Endothelial cell of umbilical vein (primary cell): ENCODE data around the gene ODF2L. TPM values are rescaled to one million over a fixed set of nuclear protein-coding genes. Genes with fewer than 3 reads are reported as not detected.

ENCODE experiments used
- BruUV-seq: library from RNA; stranded (reverse); fragments of 400-500 nt; replicated peaks from 2 replicates; lab custom pipeline; 2021; lab: Mats Ljungman, UMichigan
- CTCF ChIA-PET: fragments of 300-600, 350-600 bp; sonication (Branson Sonifier 250); formaldehyde crosslinking; loops from one replicate; lab custom pipeline; 2021; ENCODE audit warnings: antibody characterized with exemption, inconsistent platforms; lab: Charles Lee
- POLR2A ChIA-PET: fragments of 300-600, 350-600 bp; sonication (Branson Sonifier 250); formaldehyde crosslinking; loops from one replicate; lab custom pipeline; 2021; ENCODE audit warnings: antibody characterized with exemption, inconsistent platforms; lab: Charles Lee
- DNase-seq: peaks from one replicate; pipeline ENCODE4 v3.0.0-alpha.2; 2011; ENCODE audit warnings: low read depth, low spot score
- FAIRE-seq: peaks from 2 replicates; lab custom pipeline; 2011; peaks lifted over from hg19 to GRCh38; lab: Jason Lieb, UNC
- H2AFZ ChIP-seq: 2 replicates; pipeline ENCODE4 v1.6.0; 2012; ENCODE audit warnings: low read depth, low read length, control low read depth, inconsistent platforms
- H3K27ac ChIP-seq: 2 replicates; pipeline ENCODE4 v1.5.1; 2011; ENCODE audit warnings: low read depth, mild to moderate bottlenecking, control low read depth, low read length, moderate library complexity; ENCODE audit not compliant: insufficient read depth
- H3K27me3 ChIP-seq, 2 experiments: 2 replicates each; pipeline versions ENCODE4 v1.6.0 to v1.6.1; 2011; ENCODE audit warnings: low read length in 2 of 2, mixed read lengths in 1 of 2; ENCODE audit not compliant: control insufficient read depth in 2 of 2, insufficient read depth in 2 of 2
- H3K36me3 ChIP-seq, 2 experiments: 2 replicates in 1 of 2; 3 replicates in 1 of 2; pipeline ENCODE4 v1.5.1; 2011; ENCODE audit warnings: low read length in 2 of 2, mild to moderate bottlenecking in 1 of 2, moderate library complexity in 1 of 2; ENCODE audit not compliant: control insufficient read depth in 2 of 2, insufficient read depth in 2 of 2; ENCODE audit errors: extremely low read depth in 1 of 2
- H3K4me1 ChIP-seq: 3 replicates; pipeline ENCODE4 v1.5.1; 2011; ENCODE audit warnings: mild to moderate bottlenecking, low read length; ENCODE audit not compliant: control insufficient read depth, insufficient read depth; ENCODE audit errors: extremely low read depth
- H3K4me2 ChIP-seq: 2 replicates; pipeline ENCODE4 v1.6.1; 2011; ENCODE audit warnings: low read length, control low read depth, mixed read lengths; ENCODE audit not compliant: insufficient read depth
- H3K4me3 ChIP-seq, 3 experiments: fragments of 200-600 bp in 1 of 3; sonication (generic), shearing (Covaris generic) in 1 of 3; replicated peaks in 1 of 3; 2 replicates each; pipeline ENCODE4 v1.5.1; 2011 to 2016; ENCODE audit warnings: control low read depth in 3 of 3, low read length in 3 of 3, mild to moderate bottlenecking in 2 of 3, inconsistent platforms in 1 of 3, low read depth in 1 of 3, moderate library complexity in 1 of 3; ENCODE audit not compliant: insufficient read depth in 1 of 3
- H3K79me2 ChIP-seq: 2 replicates; pipeline ENCODE4 v1.6.0; 2012; ENCODE audit warnings: low read length, inconsistent platforms; ENCODE audit not compliant: control insufficient read depth, insufficient read depth
- H3K9ac ChIP-seq: replicated peaks from 2 replicates; pipeline ENCODE3; 2011; ENCODE audit warnings: low read length, control low read depth; ENCODE audit not compliant: insufficient read depth; ENCODE audit errors: extremely low read depth
- H3K9me1 ChIP-seq: replicated peaks from 3 replicates; pipeline ENCODE4 v1.6.0; 2011; ENCODE audit warnings: mild to moderate bottlenecking, low read length; ENCODE audit not compliant: control insufficient read depth, insufficient read depth; ENCODE audit errors: extremely low read depth
- H3K9me3 ChIP-seq: replicated peaks from 2 replicates; pipeline ENCODE4 v1.5.1; 2012; ENCODE audit warnings: low read length, inconsistent platforms; ENCODE audit not compliant: control insufficient read depth, insufficient read depth
- H4K20me1 ChIP-seq: replicated peaks from 2 replicates; pipeline ENCODE3; 2011; ENCODE audit warnings: mild to moderate bottlenecking, low read length; ENCODE audit not compliant: control insufficient read depth, insufficient read depth; ENCODE audit errors: extremely low read depth
- EZH2 ChIP-seq: IDR thresholded peaks from 2 replicates; pipeline ENCODE4 v1.6.1; 2012; ENCODE audit warnings: borderline replicate concordance, low read depth, mild to moderate bottlenecking, moderate library complexity, low read length, inconsistent platforms; ENCODE audit not compliant: severe bottlenecking
- FOS ChIP-seq: IDR thresholded peaks from 2 replicates; pipeline ENCODE4 v1.6.1; 2011; ENCODE audit warnings: mild to moderate bottlenecking, low read length, moderate library complexity, borderline replicate concordance; ENCODE audit not compliant: insufficient read depth
- GATA2 ChIP-seq: IDR thresholded peaks from 2 replicates; pipeline ENCODE4 v1.7.0; 2011; ENCODE audit warnings: low read depth, mild to moderate bottlenecking, moderate library complexity, mixed read lengths, low read length; ENCODE audit not compliant: insufficient read length, insufficient read depth
- JUN ChIP-seq: IDR thresholded peaks from 2 replicates; pipeline ENCODE4 v1.6.1; 2011; ENCODE audit warnings: borderline replicate concordance, low read depth; ENCODE audit not compliant: insufficient read length, insufficient read depth
- MAX ChIP-seq: IDR thresholded peaks from 2 replicates; pipeline ENCODE4 v1.6.1; 2011; ENCODE audit not compliant: insufficient read depth, insufficient read length
- MYC ChIP-seq: IDR thresholded peaks from one replicate; pipeline ENCODE4 v1.6.1; 2011; ENCODE audit warnings: mild to moderate bottlenecking, low read depth, low read length
- POLR2A ChIP-seq: IDR thresholded peaks from 2 replicates; pipeline ENCODE4 v1.6.1; 2012; ENCODE audit warnings: low read depth, mild to moderate bottlenecking, control low read depth, low read length
- POLR2AphosphoS5 ChIP-seq: IDR thresholded peaks from 2 replicates; pipeline ENCODE4 v1.6.1; 2012; ENCODE audit warnings: low read depth, mild to moderate bottlenecking, control low read depth, low read length, moderate library complexity; ENCODE audit not compliant: insufficient read depth
- dilution Hi-C: fragments of 300-500 bp; cut with MboI; formaldehyde crosslinking; loops from one replicate; pipeline ENCODE4 v1.15.0; 2019; ENCODE audit warnings: low sequenced_read_pairs; ENCODE audit not compliant: extremely low pct_ligation_motif_present
- intact Hi-C: fragments of 100-400 bp; cut with micrococcal nuclease; formaldehyde crosslinking; loops from one replicate; pipeline ENCODE4 v1.10.0; 2022
- polyA plus RNA-seq, 4 experiments: library from polyadenylated mRNA; depleted of rRNA in 3 of 4; stranded (reverse) in 3 of 4; unstranded in 1 of 4; fragments of >200 nt; gene quantifications; 2 replicates each; pipeline versions ENCODE4 v1.2.1 to v1.2.3, GENCODE V29; 2011 to 2012; ENCODE audit warnings: missing spikeins in 1 of 4
- total RNA-seq: library from RNA; stranded (reverse); gene quantifications from 2 replicates; pipeline ENCODE4 v1.2.3, GENCODE V29; 2021
- TF ChIP-seq, protein P1 (sequence below), 2 donors: IDR thresholded peaks; 1 replicate in 1 of 2; 2 replicates in 1 of 2; pipeline ENCODE4 v1.5.1; 2011; ENCODE audit warnings: low read length in 2 of 2, mild to moderate bottlenecking in 2 of 2, moderate library complexity in 2 of 2, control low read depth in 1 of 2, inconsistent platforms in 1 of 2, low read depth in 1 of 2; ENCODE audit not compliant: insufficient read depth in 1 of 2; ENCODE audit errors: extremely low read depth in 1 of 2

ODF2L gene
- total and polyA plus RNA-seq, 2 donors (not counting 3 experiments of a cell fraction or from before 2014, with no cell fraction given): 9.6 to 74.7 TPM

GRCh38 chr1:86416343-86416742 is 20.2 kb upstream of the ODF2L start:
- Histone ChIP-seq H3K4me1 (no peaks in the 10 kb centered on the region), H3K9me3 (no peaks in the 10 kb centered on the region), H3K9me1 (no peaks in the 10 kb centered on the region), H3K36me3 (no peaks in the 10 kb centered on the region), H4K20me1 (no peaks in the 10 kb centered on the region), H3K4me3 (no peak overlapping the region), H3K9ac (no peak overlapping the region), H3K79me2 (no peaks in the 10 kb centered on the region), H2AFZ (no peak overlapping the region), H3K27me3 (peaks cover 0 to 4% of the 10 kb centered on the region in 2 experiments), H3K4me2 (no peak overlapping the region), H3K27ac (no peak overlapping the region)
- dilution Hi-C loops (no loop called here), intact Hi-C loops (no loop called here)
- FAIRE-seq: no peak
- POLR2A ChIA-PET: interaction anchor here (0.8 kb wide), 1 partner anchor 13 kb away, joined by 10 read pairs; no protein-coding TSS in a partner anchor
- no TSS peak for BruUV-seq
- no peak for TF ChIP-seq FOS
- no peak for TF ChIP-seq EZH2
- TF ChIP-seq MAX: no peak
- TF ChIP-seq POLR2AphosphoS5: no peak
- no peak for TF ChIP-seq MYC
- no peak for TF ChIP-seq GATA2
- TF ChIP-seq JUN: no peak
- no peak for TF ChIP-seq POLR2A
- TF ChIP-seq, protein P1, sequence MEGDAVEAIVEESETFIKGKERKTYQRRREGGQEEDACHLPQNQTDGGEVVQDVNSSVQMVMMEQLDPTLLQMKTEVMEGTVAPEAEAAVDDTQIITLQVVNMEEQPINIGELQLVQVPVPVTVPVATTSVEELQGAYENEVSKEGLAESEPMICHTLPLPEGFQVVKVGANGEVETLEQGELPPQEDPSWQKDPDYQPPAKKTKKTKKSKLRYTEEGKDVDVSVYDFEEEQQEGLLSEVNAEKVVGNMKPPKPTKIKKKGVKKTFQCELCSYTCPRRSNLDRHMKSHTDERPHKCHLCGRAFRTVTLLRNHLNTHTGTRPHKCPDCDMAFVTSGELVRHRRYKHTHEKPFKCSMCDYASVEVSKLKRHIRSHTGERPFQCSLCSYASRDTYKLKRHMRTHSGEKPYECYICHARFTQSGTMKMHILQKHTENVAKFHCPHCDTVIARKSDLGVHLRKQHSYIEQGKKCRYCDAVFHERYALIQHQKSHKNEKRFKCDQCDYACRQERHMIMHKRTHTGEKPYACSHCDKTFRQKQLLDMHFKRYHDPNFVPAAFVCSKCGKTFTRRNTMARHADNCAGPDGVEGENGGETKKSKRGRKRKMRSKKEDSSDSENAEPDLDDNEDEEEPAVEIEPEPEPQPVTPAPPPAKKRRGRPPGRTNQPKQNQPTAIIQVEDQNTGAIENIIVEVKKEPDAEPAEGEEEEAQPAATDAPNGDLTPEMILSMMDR (IDR thresholded peaks at IDR 0.05; ENCODE audit: extremely low read depth in 1 of 2, insufficient read depth in 1 of 2, low read depth in 1 of 2, low read length in 2 of 2): no peak
- CTCF ChIA-PET: interaction anchor here (1.0 kb wide), 1 partner anchor 14 kb away, joined by 3 read pairs; no protein-coding TSS in a partner anchor
- DNase-seq: no peak
